HG02678 (cell line): ENCODE results near the gene ACRBP.

Experiments
- ATAC-seq: cut with Tn5 transposase; IDR thresholded peaks from one replicate; pipeline ENCODE4 v1.9.1; 2021; ENCODE audit warnings: mild to moderate bottlenecking, moderate library complexity; ENCODE audit not compliant: unreplicated experiment

Gene ACRBP

GRCh38 chr12:6650832-6651231, 3.6 kb upstream of the ACRBP start:
- ATAC-seq: no peak

DNA sequence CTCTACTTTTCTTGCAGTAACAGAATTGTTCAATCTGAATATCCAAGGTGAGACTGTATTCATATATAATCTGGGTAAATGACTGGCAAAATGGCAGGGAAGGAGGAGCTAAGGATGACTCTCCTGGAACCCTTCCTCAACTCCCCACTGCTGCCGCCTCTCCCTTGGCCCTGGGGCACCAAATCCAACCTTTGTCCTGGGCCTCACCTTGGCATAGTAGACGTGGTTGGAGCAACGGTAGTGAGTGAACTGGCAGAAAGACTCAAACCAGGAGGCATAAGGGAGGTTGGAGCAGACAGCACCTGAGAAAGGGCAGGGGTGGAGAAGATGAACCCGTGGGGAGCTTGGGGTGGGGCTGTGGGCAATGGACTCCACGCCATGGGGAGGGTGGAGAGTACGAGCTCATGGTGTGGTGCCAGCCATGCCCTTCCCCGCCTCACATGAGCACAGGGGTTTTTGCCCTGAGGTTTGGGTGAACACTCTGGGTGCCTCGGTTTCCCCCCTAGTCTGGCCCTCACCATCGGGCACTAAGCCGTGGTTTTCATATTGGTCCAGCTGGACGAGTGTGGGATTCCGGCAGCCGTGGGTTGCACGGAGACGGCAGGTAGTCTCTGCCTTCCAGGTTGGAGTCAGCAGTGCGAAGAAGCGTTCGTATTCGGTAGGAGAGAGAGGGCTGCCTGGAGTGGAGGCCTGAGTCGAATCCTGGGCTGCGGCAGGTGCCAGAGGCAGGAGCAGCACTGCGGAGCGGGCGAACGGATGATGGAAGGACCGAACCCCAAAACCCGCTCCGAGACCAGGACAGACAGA, 753 bp downstream of the ACRBP start:
- ATAC-seq: no peak

- ATAC-seq: no peak
Observed at GRCh38 chr12:6644903-6645302, 2.3 kb downstream of the ACRBP start.

DNA sequence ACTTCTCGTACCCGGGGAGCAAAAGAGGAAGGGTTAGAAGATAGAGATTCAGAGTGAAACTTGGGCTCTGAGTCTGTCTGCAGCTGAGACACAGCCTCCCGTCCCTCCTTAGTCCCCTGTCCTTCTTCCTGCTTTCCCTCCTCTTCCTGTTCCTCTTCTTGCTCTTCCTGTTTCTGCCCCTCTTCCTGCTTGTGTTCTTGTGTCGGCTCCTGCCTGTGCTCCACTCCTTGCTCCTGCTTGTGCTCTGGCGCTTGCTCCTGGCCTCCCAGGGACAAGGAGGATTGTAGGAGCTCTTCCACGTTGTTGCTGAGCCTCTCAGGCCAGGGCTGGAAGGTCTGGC, 3.0 kb downstream of the ACRBP start:
- no peak for ATAC-seq

DNA sequence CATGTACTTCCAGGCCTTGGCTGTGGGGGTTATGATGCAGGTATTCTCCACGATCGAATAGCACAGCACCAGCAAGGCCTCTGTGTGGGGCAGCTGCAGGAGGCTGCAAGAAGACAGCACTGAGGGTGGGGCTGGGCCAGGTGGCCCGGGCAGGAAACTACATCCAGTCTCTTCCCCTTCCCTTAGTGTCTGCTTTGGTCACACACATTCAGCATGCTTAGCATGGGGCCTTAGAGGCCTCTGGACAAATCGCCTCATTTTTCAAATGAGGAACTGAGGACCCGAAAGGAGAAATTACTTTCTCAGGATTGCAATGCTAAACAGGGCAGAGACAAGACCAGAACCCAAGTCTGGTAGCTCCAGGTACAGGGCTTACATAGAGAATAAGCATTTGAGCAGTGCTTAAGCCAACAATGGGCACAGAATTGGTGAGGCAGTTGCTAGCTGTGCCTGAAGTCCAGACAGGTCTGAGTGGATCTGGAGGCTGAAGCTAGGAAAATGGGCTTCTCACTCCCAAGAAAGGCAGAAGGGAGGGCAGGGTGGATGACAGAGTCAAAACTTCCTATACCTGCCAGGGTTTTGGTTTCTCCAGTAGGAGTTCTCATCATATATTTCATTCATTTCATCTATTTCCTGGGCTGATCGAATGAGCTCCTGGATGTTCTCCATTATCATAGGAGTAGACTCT, 3.5 kb downstream of the ACRBP start:
- no peak for ATAC-seq

DNA sequence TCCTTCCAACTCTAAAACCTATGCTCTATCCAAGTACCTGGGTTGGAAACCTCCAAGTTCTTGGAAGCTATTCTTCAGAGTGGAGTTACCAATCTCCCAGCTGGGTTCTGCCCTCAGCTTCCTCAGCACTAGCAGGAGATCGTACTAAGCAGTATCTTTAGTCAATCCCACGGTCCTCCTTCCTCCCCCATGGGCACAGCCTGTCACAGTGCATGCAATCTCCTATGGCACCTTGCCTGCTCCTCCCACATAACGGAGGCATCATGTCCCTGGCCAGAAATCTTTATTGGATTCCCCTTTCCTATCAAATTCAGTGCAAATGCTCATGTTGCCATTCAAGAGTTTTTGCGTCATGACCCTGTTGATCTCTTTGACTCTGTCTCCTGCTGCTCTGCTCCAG, 6.1 kb downstream of the ACRBP start:
- no peak for ATAC-seq

GRCh38 chr12:6640497-6640896, 6.7 kb downstream of the ACRBP start:
- no peak for ATAC-seq

- ATAC-seq: no peak
Observed at GRCh38 chr12:6639151-6639801, 8.0 kb downstream of the ACRBP start.

GRCh38 chr12:6638305-6638704, 8.9 kb downstream of the ACRBP start:
- no peak for ATAC-seq

DNA sequence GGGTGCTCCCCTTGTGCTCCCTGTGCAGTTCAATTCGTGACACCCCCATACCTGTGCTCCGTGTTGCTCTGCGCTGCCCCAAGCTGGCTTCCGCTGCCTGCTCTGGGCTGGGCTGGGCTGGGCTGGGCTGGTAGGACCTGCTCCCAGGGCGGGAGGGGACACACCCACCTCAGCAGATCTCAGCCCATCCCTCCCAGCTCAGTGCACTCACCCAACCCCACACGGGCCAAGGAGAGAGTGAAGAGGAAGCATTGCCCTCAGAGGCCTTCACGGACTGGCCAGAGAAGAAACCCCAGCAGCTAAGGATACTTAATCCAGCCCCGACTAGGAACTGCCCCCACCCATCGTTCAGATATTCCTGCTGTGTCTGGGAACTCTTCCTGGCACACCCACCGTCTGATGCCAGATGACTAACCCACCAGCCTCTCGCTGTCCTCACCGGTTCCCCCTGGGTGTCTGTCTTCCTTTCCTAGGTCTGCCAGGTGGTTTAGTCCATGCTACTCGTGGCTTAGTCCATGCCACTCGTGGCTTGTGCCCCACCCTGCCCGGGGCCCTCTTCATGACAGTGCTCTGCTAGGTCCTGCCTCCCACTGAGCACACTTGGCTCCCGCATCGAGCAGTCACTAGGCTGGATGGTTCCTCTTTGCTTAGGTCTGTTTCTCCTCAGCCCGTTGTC, 11.2 kb downstream of the ACRBP start, which contains the start of gene LPAR5:
LPAR5 (minus strand) TSS at position 104 of the 676 bp plus-strand sequence. CDS start 14,711 bp downstream, outside the sequence.
- ATAC-seq: no peak

- no peak for ATAC-seq
Observed at GRCh38 chr12:6635375-6635855, 11.8 kb downstream of the ACRBP start.

DNA sequence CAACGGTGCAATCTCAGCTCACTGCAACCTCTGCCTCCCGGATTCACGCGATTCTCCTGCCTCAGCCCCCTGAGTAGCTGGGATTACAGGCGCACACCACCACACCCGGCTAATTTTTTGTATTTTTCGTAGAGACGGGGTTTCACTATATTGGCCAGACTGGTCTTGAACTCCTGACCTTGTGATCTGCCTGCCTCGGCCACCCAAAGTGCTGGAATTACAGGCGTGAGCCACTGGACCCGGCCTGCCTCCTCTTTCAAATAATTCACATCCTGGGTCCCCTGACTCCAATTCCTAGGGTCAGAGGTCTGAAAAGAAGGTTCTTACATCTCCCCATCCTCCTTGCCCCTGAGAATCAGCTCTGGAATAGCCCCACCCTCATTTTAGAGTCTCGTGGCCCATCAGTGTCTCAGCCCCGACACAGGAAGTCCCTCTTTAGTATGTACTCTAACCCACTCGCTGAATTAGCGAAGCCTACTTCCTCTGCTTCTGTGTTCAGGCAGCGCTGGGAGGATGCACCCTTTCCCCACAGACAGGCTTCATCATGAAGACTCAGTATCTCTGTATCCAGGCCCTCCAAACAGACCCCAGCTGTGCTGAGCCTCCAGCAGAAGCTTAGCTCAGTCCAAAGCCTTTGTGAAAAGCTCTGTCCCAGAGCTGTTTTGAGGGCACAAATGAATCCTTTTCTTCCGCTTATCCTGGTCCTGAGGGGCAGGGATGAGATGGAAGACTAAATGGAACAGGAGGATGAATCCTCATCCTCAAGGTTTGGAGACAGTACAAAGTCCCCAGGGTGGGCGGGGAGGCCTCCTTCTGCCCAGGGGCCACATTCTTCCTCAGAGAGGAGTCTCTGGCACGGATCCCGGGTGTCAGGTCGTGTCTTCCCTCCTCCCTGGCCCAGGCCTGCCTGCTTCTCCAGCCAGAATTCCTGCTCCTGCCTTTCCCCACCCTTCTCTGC, 14.9 kb downstream of the ACRBP start:
- peak; percentile 74 for ATAC-seq

- ATAC-seq: no peak
Observed at GRCh38 chr12:6631549-6631961, 15.7 kb downstream of the ACRBP start.

- no peak for ATAC-seq
Observed at GRCh38 chr12:6630736-6631135, 16.5 kb downstream of the ACRBP start.

- no peak for ATAC-seq
Observed at GRCh38 chr12:6627616-6628015, 19.6 kb downstream of the ACRBP start.

DNA sequence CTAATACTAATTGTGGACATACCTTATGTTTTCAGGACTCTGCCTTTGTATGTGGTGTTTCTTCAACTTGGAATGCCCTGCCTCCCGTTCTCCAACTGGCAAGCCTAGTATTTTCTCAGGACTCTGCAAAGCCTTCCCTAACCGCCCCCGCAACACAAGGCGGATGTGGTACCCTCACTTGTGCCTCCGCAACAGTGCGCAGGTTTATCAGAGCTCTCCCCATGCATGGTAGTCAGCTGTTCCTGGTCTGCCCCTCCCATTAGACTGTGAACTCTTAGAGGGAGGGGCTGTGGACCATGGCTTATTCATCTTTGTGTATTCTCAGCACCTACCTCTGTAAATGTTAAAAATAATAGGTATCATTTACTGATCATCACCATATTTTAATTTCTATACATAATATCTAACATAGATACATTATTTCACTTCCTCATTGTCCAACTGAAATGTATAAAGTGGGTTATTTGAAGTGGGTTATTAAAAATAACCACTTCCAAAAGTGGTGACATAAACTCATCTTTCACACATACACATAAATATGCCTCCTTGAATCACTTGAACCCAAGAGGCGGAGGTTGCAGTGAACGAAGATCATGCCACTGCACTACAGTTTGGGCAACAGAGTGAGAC, 20.5 kb downstream of the ACRBP start:
- no peak for ATAC-seq

GRCh38 chr12:6620885-6621274, 26.4 kb downstream of the ACRBP start:
- ATAC-seq: peak; percentile 28

- ATAC-seq: peak; percentile 75
Observed at GRCh38 chr12:6620137-6620884, 26.9 kb downstream of the ACRBP start.
